Measurements from ENCODE around the gene FAM193B.
A peak's percentile ranks its signal among the peaks of the same experiment; 100 is the strongest.
"Not testable (repeated sequence)": the region's sequence is repeated elsewhere in the genome, so short reads cannot be mapped to it uniquely, and the experiment has no call there.

FAM193B gene

DNA sequence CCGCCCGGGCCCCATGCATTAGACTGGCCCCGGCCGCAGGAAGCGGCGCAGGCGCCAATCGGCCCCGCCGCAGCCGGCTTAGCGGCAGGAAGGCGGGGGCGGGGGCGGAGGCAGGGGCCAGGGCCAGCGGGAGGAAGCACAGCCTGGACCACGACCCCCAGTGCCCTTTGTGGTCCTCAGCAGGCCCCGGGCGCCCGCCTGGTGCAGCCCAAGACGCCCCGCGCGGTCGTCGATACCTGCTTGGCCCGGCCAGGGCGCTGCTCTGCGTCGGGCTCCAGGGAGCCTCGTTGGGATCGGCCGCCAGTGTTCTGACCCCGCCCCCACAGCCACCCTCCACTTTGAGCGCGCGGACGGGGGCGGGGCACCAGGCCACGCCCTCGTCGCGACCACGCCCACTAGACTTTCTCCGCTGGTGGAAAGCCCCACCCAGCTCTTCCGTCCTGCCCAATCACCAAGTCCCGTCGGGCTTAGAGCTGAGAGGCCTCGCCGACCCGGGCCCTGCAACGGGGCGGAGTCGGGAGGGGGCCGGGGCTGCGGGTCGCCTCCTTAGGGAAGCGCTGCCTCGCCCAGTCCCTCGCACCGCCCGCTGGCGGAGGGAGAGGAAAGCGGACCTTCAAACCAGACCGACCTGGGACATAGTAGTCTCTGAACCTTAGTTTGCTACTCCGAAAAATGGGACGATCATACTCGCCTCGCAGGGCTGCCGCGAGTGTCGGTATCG lies 56.9 kb downstream of the FAM193B start, which contains the start of gene PDLIM7:
Gene PDLIM7 (minus strand): TSS at position 313 of the 721 bp plus-strand sequence. CDS start 1,092 bp downstream, outside the sequence.
- DNase-seq: peak; percentile 94

- no peak for DNase-seq
Observed at GRCh38 chr5:177496727-177497291, 57.6 kb downstream of the FAM193B start.

GRCh38 chr5:177496070-177496726 lies 58.2 kb downstream of the FAM193B start:
- no peak for DNase-seq

DNA sequence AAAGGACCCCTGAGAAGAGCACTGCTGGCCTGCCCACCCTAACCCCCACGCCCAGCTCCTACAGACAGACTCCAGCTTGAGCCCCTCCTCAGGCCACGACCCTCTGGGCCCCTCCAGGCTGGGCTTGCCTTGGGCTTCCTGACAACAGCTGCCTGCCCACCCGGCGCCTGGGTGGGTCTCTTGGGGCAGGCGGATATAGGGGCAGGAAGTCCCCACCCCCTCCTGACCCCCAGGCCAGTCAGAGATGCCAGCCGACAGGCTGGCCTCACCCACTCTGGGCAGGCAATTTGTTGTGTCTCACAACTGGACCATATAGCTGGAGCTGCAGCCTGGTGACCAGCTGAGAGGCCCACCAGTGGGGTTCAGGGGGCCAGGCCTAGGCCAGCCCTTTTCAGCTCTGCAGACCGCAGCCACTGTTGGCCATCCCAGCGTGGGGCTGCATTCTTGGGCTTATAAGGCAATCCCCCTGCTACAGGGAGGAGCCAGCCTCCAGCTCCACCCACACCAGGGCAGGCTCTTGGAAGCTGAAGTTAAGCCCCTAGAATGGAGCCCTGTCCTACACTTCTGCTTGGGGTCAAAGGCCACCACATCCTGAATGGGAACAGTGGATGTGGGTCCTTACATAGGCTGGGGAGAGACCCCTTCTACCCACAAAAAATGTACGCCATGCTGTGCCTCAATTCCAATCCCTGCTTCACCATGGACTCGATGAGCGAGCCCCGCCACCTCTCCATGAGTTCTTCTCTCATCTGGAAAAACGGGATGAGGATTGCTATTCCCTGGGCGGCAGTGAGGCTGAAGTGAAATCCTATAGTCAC lies 58.9 kb downstream of the FAM193B start:
- no peak for DNase-seq

DNA sequence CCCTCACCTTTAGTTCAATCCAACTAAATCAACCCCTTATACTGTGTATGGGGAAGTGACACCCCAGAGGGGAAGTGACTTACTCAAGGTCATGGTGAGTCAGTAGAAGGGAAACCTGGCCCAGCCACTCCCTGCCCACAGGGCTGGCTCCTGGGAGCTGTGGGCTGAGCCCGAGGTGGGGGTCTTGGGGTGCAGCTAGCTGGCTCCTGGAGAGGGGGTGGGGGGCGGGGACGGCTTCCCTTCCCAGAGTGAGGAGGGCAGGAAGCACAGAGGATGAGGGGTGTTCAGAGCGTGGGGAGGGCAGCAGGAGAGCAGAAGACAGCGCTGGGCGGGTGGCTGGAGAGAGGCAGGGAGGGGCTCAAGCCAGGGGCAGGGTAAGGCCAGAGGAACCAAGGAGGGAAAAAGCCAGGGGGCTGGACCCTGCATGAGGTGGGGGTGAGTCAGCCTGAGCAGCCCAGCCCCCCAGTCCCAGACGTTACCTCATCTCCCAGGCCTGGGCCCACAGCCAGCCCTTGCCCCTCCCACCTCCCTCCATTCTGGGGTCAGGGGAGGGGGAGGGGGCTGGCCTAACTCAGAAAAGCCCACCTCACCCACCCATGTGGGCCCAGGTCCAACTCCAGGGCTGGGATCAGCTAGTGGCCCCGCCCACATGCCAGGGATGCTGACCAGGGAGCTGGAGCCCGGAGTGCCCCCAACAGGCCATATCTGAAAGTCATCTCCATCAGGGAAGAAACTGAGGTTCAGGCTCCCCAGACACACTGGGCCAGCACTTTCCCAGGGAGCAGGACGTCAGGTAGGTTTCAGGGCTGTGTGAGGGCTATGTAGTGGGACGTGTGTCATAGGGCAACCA lies 59.8 kb downstream of the FAM193B start:
- DNase-seq: peak; percentile 21

- no peak for DNase-seq
Observed at GRCh38 chr5:177493795-177494345, 60.5 kb downstream of the FAM193B start.

GRCh38 chr5:177492841-177493240 lies 61.5 kb downstream of the FAM193B start:
- DNase-seq: no peak

DNA sequence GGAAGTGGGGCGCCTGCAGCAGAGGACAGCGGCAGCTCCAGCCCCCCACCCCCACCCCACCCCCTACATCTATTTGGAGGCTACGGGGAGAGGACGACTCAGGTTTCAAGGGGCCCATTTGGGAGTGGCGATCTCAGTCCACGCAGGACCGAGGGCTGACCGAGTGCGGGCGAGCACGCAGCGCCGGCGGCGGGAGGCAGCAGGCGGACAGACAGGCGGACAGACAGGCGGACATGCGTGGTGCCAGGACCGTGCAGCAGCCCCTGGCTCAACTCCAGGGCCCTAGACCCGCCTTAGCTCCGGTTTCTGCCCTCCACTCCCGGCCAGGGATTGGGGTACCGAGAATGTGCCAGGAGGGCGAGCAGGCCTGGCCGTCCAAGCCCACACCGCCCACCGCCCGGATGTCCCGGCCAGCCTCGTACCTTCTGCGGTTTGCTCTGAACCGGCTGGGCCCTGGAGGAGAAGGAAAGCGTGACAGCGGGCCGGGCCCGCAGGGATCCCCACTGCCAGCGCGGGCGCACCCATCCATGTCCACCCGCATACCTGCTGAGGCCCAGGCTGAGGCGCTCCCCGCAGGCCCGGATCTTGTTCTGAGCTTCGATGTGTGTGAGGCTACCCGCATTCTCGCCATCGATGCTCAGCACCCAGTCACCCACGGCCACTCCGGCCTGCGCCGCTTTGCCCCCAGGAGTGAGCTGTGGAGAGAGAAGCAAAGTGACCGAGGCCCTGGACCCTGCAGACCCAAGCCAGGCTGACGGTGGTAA lies 62.2 kb downstream of the FAM193B start:
- DNase-seq: no peak

GRCh38 chr5:177491429-177491945 lies 62.9 kb downstream of the FAM193B start:
- DNase-seq: no peak

- DNase-seq: no peak
Observed at GRCh38 chr5:177490992-177491391, 63.4 kb downstream of the FAM193B start.

DNA sequence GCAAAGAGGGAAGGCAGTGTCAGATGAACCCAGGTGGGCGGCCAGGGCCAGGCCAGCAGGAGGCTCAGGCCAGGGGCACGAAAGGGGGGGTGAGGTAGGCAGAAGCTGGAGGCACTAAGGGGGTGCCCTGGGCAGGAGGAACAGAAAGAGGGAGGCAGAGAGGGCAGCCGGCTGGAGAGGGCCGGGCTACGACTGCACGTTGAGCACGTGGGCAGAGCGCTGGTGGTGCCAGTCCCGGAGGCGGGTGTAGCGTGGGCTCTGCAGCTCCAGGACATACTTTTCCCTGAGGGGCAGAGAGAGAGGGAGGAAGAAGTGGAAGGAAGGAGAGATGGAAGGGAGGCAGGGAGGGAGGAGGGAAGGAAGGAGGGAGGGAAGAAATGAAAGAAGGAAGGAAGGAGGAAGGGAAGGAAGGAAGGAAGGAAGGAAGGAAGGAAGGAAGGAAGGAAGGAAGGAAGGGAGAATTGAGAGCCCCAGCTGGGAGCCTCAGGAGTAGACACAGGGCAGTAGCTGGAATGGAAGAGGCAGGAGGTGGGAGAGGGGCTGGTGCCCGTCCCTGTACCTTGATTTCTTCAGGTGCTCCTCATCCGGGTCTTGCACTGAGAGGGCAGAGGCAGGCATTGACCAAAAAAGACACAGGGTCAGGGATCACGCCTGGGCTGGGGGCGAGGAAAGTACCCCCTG lies 63.9 kb downstream of the FAM193B start:
- no peak for DNase-seq

GRCh38 chr5:177489119-177489716 lies 65.1 kb downstream of the FAM193B start:
- DNase-seq: no peak

DNA sequence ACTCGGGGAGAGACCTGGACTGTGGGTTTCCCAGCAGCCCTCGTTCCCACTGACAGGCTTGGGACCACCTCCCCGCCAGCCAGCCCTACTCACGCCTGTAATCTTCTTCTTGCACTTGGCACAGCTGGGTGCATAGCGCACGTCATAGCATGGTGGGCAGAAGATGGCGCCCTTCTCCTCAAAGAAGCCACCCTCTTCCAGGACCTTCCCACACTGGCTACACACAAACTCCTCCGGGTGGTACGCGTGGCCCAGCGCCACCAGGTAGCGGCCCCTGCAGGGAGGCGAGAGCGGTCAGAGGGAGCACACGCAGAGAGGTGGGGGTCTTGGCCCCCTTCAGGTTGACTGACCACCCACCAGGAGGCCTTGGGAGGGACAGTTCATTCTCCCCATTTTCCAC lies 66.4 kb downstream of the FAM193B start:
- DNase-seq: no peak

DNA sequence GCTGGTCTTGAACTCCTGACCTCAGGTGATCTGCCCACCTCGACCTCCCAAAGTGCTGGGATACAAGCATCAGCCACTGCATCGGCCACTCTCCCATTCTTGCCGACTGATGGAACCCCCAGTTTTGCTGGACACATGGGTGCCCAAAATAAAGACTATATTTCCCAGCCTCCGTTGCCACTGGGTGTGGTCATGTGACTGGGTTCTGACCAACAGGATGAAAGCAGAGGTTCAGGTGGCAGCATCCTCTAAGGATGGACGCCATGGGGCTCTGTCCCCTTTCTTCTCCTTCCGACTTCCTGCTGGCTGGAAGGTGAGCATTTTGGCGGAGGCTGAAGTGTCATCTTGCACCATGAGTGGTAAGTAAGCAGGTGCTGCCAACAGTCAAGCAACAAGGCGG lies 67.2 kb downstream of the FAM193B start:
- no peak for DNase-seq

DNA sequence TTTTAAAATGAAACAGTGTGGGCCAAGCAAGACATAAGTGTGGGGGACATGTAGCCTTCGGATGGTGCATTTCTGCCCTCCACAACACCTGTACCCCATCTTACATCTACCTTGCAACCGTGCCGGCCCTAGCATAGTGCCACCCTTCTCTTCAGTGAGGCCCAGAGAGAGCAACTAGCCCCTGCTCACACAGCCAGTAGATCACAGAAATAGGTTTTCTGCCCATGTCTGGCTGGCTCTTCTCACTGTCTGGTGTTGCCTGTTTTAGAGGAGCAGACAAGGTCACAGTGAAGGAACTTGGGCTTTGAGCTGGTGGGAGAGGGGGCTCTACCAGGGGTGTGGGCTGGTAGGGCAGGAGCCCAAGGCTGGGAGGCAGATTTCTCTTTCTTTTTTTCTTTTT lies 68.1 kb downstream of the FAM193B start:
- no peak for DNase-seq

GRCh38 chr5:177485753-177486152 lies 68.6 kb downstream of the FAM193B start:
- not testable (repeated sequence) for DNase-seq

- DNase-seq: no peak
Observed at GRCh38 chr5:177484902-177485549, 69.3 kb downstream of the FAM193B start.

GRCh38 chr5:177483994-177484901 lies 70.1 kb downstream of the FAM193B start:
- DNase-seq: no peak
